NCI-H1694 treated with DMSO at 0.1 percent for 48 hours (cell line): ENCODE data around the gene SNRPD1.
"Not testable (repeated sequence)": the region's sequence is repeated elsewhere in the genome, so short reads cannot be mapped to it uniquely, and the experiment has no call there.

Experiments
- DNase-seq: peaks from one replicate; lab custom pipeline; 2025; lab: John Stamatoyannopoulos, UW

Gene SNRPD1

GRCh38 chr18:21612125-21613039, at the start of gene SNRPD1:
Gene SNRPD1 (plus strand): TSS chr18:21612314. CDS start chr18:21612430, 116 bp downstream.
- peak; percentile 69 for DNase-seq

GRCh38 chr18:21571772-21572171, 40.3 kb upstream of the SNRPD1 start:
- DNase-seq = no peak

- no peak for DNase-seq
Measured at GRCh38 chr18:21575656-21576055, 36.5 kb upstream of the SNRPD1 start.

GRCh38 chr18:21584391-21584790, 27.7 kb upstream of the SNRPD1 start:
- DNase-seq = no peak

- DNase-seq = not testable (repeated sequence)
Measured at GRCh38 chr18:21592361-21592760, 19.8 kb upstream of the SNRPD1 start.

- DNase-seq = no peak
Measured at GRCh38 chr18:21593540-21594257, 18.4 kb upstream of the SNRPD1 start.

GRCh38 chr18:21597620-21598019, 14.5 kb upstream of the SNRPD1 start:
- DNase-seq = no peak

GRCh38 chr18:21598726-21599584, 13.2 kb upstream of the SNRPD1 start:
- DNase-seq = no peak

- no peak for DNase-seq
Measured at GRCh38 chr18:21599585-21600525, 12.3 kb upstream of the SNRPD1 start.

- DNase-seq = peak; percentile 91
Measured at GRCh38 chr18:21600526-21601410, 11.3 kb upstream of the SNRPD1 start, which contains the start of gene ESCO1. Gene ESCO1 (minus strand): TSS chr18:21600704. CDS start chr18:21574843, 25,861 bp downstream.

GRCh38 chr18:21602299-21602587, 9.9 kb upstream of the SNRPD1 start:
- DNase-seq = no peak

- no peak for DNase-seq
Measured at GRCh38 chr18:21604671-21605070, 7.4 kb upstream of the SNRPD1 start.

GRCh38 chr18:21605213-21605612, 6.9 kb upstream of the SNRPD1 start:
- DNase-seq = no peak

GRCh38 chr18:21611401-21612124, 551 bp upstream of the SNRPD1 start:
- DNase-seq = not testable (repeated sequence)

- not testable (repeated sequence) for DNase-seq
Measured at GRCh38 chr18:21621640-21622039, 9.5 kb downstream of the SNRPD1 start.

- no peak for DNase-seq
Measured at GRCh38 chr18:21629089-21629832, 17.1 kb downstream of the SNRPD1 start.

- no peak for DNase-seq
Measured at GRCh38 chr18:21632393-21632792, 20.3 kb downstream of the SNRPD1 start.

- DNase-seq = no peak
Measured at GRCh38 chr18:21634588-21635199, 22.6 kb downstream of the SNRPD1 start.
